Panc1 (cell line): ENCODE data around the gene CYSTM1. TPM values are rescaled to one million over a fixed set of nuclear protein-coding genes. Genes with fewer than 3 reads are reported as not detected.
"Not testable (repeated sequence)": the region's sequence is repeated elsewhere in the genome, so short reads cannot be mapped to it uniquely, and the experiment has no call there.

ENCODE experiments used
- ATAC-seq: fragments of 200-7000 bp; cut with Tn5 transposase; 2 replicates; pipeline ENCODE4 v1.9.1; 2020; ENCODE audit warnings: mild to moderate bottlenecking, moderate library complexity
- BruUV-seq: library from RNA; stranded (reverse); fragments of 400-500 nt; replicated peaks from 2 replicates; lab custom pipeline; 2021; lab: Mats Ljungman, UMichigan
- CTCF ChIA-PET: fragments of 300-600 bp; sonication (Branson Sonifier 250); formaldehyde crosslinking; loops from one replicate; lab custom pipeline; 2022; ENCODE audit warnings: antibody characterized with exemption; lab: Charles Lee
- POLR2A ChIA-PET: fragments of 300-600 bp; sonication (Branson Sonifier 250); formaldehyde crosslinking; loops from one replicate; lab custom pipeline; 2022; ENCODE audit warnings: antibody characterized with exemption; lab: Charles Lee
- DNase-seq: peaks from one replicate; pipeline ENCODE4 v3.0.0-alpha.2; 2010; ENCODE audit warnings: low read depth, low spot score
- H3K27ac ChIP-seq: 2 replicates; pipeline ENCODE4 v1.5.1; 2011; ENCODE audit warnings: mild to moderate bottlenecking, low read length, inconsistent platforms
- H3K27me3 ChIP-seq: fragments of 200-500 bp; sonication (Bioruptor generic); 2 replicates; pipeline ENCODE4 v1.6.0; 2014; ENCODE audit warnings: low read length, inconsistent platforms; ENCODE audit not compliant: control insufficient read depth, insufficient read depth
- H3K36me3 ChIP-seq: fragments of 200-500 bp; sonication (Bioruptor generic); 2 replicates; pipeline ENCODE4 v1.5.1; 2014; ENCODE audit warnings: inconsistent platforms, mild to moderate bottlenecking, low read length, moderate library complexity; ENCODE audit not compliant: control insufficient read depth, insufficient read depth
- H3K4me1 ChIP-seq: 2 replicates; pipeline ENCODE4 v1.5.1; 2011; ENCODE audit warnings: inconsistent platforms, mild to moderate bottlenecking, low read length, moderate library complexity; ENCODE audit not compliant: control insufficient read depth, insufficient read depth
- H3K4me3 ChIP-seq, 2 experiments: 2 replicates each; pipeline ENCODE4 v1.5.1; 2011 to 2012; ENCODE audit warnings: low read depth in 2 of 2, low read length in 2 of 2, mild to moderate bottlenecking in 2 of 2, inconsistent platforms in 1 of 2, moderate library complexity in 1 of 2
- H3K9me3 ChIP-seq: fragments of 200-500 bp; sonication (Bioruptor generic); 2 replicates; pipeline ENCODE4 v1.5.1; 2014; ENCODE audit warnings: low read depth, mild to moderate bottlenecking, inconsistent platforms, low read length, moderate library complexity; ENCODE audit not compliant: control insufficient read depth, insufficient read depth
- POLR2AphosphoS5 ChIP-seq: IDR thresholded peaks from 2 replicates; pipeline ENCODE4 v1.6.1; 2012; ENCODE audit warnings: mild to moderate bottlenecking, low read depth, low read length, moderate library complexity
- SIN3A ChIP-seq: IDR thresholded peaks from 2 replicates; pipeline ENCODE4 v1.6.1; 2012; ENCODE audit warnings: low read depth, mild to moderate bottlenecking, low read length, moderate library complexity, borderline replicate concordance; ENCODE audit not compliant: insufficient read depth
- TCF7L2 ChIP-seq: IDR thresholded peaks from 2 replicates; pipeline ENCODE4 v1.6.1; 2011; ENCODE audit warnings: mild to moderate bottlenecking, low read depth, low read length, inconsistent platforms
- in situ Hi-C: cut with HindIII; loops from 2 replicates; pipeline ENCODE4 v1.10.0; 2016; ENCODE audit warnings: low sequenced_read_pairs, low pct_unique_long_range_greater_than_20kb
- intact Hi-C: fragments of 100-400 bp; cut with micrococcal nuclease; formaldehyde crosslinking; loops from one replicate; pipeline ENCODE4 v1.10.0; 2022; ENCODE audit not compliant: unreplicated experiment
- total RNA-seq: library from RNA; stranded (reverse); gene quantifications from one replicate; pipeline ENCODE4 v1.2.1, GENCODE V29; 2021; ENCODE audit not compliant: unreplicated experiment
- TF ChIP-seq, protein P1 (sequence below): fragments of 450-650 bp; IDR thresholded peaks from 2 replicates; pipeline ENCODE4 v1.5.1; 2017; ENCODE audit warnings: mild to moderate bottlenecking
- TF ChIP-seq, protein P2 (sequence below), 2 experiments: IDR thresholded peaks; 2 replicates each; pipeline ENCODE4 v1.6.1; 2011 to 2012; ENCODE audit warnings: low read depth in 2 of 2, control low read depth in 1 of 2, low read length in 1 of 2, mild to moderate bottlenecking in 1 of 2, moderate library complexity in 1 of 2; ENCODE audit not compliant: insufficient read depth in 1 of 2

CYSTM1 gene
- total RNA-seq, 1 experiment from 2014 or later = 126 TPM

DNA sequence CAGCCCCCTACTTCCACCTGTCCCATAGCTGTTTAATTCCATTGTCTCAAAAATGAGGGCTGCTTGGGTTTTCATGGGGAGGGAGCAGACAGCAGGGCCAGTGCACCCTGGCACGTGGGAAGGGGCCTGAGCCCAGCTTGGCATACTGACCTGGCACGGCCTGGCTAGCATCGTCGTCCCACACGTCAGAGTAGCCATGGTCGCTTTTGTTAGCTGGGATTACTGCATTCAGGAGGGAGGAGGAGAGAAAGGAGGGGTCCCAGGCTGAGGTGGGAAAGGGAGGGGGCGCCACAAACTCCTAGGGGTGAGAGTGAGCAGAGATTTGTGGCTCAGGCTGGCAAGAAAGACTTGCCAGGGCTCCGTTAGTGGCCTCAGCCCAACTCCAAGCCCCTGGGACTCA, 21.1 kb upstream of the CYSTM1 start:
- CTCF ChIA-PET = interaction anchor here (0.8 to 0.9 kb wide), 2 partner anchors 79 to 110 kb away, joined by 3 to 5 read pairs; partner anchors contain the start of gene NRG2
- no peak for ATAC-seq
- no peak for DNase-seq
- H3K36me3 ChIP-seq = no peaks in the 10 kb centered on the region
- in situ Hi-C loops = no loop called here
- TF ChIP-seq, protein P1, sequence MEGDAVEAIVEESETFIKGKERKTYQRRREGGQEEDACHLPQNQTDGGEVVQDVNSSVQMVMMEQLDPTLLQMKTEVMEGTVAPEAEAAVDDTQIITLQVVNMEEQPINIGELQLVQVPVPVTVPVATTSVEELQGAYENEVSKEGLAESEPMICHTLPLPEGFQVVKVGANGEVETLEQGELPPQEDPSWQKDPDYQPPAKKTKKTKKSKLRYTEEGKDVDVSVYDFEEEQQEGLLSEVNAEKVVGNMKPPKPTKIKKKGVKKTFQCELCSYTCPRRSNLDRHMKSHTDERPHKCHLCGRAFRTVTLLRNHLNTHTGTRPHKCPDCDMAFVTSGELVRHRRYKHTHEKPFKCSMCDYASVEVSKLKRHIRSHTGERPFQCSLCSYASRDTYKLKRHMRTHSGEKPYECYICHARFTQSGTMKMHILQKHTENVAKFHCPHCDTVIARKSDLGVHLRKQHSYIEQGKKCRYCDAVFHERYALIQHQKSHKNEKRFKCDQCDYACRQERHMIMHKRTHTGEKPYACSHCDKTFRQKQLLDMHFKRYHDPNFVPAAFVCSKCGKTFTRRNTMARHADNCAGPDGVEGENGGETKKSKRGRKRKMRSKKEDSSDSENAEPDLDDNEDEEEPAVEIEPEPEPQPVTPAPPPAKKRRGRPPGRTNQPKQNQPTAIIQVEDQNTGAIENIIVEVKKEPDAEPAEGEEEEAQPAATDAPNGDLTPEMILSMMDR = no peak
- TF ChIP-seq, protein P2, sequence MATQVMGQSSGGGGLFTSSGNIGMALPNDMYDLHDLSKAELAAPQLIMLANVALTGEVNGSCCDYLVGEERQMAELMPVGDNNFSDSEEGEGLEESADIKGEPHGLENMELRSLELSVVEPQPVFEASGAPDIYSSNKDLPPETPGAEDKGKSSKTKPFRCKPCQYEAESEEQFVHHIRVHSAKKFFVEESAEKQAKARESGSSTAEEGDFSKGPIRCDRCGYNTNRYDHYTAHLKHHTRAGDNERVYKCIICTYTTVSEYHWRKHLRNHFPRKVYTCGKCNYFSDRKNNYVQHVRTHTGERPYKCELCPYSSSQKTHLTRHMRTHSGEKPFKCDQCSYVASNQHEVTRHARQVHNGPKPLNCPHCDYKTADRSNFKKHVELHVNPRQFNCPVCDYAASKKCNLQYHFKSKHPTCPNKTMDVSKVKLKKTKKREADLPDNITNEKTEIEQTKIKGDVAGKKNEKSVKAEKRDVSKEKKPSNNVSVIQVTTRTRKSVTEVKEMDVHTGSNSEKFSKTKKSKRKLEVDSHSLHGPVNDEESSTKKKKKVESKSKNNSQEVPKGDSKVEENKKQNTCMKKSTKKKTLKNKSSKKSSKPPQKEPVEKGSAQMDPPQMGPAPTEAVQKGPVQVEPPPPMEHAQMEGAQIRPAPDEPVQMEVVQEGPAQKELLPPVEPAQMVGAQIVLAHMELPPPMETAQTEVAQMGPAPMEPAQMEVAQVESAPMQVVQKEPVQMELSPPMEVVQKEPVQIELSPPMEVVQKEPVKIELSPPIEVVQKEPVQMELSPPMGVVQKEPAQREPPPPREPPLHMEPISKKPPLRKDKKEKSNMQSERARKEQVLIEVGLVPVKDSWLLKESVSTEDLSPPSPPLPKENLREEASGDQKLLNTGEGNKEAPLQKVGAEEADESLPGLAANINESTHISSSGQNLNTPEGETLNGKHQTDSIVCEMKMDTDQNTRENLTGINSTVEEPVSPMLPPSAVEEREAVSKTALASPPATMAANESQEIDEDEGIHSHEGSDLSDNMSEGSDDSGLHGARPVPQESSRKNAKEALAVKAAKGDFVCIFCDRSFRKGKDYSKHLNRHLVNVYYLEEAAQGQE (IDR thresholded peaks at IDR 0.05; ENCODE audit: insufficient read depth in 1 of 2, low read depth in 2 of 2, low read length in 1 of 2) = no peak
- TF ChIP-seq POLR2AphosphoS5 = no peak
- TF ChIP-seq SIN3A = no peak
- TF ChIP-seq TCF7L2 = no peak
- POLR2A ChIA-PET = no interaction called here
- H3K27me3 ChIP-seq = no peaks in the 10 kb centered on the region
- no TSS peak for BruUV-seq
- H3K9me3 ChIP-seq = no peaks in the 10 kb centered on the region
- intact Hi-C loops = loop anchor here (10.0 kb wide), 1 partner anchor 169 kb away; no protein-coding TSS in a partner anchor
- H3K4me3 ChIP-seq = no peak overlapping the region
- H3K27ac ChIP-seq = no peak overlapping the region
- peaks cover 6% of the 10 kb centered on the region for H3K4me1 ChIP-seq

DNA sequence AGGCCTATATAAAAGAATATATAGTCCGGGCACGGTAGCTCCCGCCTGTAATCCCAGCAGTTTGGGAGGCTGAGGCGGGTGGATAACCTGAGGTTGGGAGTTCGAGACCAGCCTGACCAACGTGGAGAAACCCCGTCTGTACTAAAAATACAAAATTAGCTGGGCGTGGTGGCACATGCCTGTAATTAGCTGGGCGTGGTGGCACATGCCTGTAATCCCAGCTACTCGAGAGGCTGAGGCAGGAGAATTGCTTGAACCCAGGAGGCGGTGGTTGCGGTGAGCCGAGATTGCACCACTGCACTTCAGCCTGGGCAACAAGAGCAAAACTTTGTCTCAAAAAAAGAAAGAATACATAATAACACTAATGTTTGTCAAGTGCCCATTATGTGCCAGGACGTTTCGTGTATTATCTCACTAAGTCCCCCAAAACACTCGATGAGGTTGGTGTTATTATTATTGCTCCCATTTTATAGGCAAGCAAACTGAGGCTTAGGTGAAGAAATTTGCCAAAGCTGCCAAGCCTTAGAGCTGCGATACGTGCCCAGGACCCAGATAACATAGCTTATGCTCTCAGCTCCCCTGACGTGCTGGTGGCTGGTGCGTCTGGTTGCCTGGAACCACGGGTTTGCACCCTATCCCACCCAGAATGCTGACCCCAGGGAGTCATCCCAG, 20.1 kb upstream of the CYSTM1 start:
- BruUV-seq, ATAC-seq, H3K27ac ChIP-seq, H3K9me3 ChIP-seq, in situ Hi-C loops, DNase-seq, H3K4me3 ChIP-seq, POLR2A ChIA-PET, H3K27me3 ChIP-seq, H3K4me1 ChIP-seq, H3K36me3 ChIP-seq: not testable (repeated sequence)
- CTCF ChIA-PET = interaction anchor here (0.8 to 0.9 kb wide), 2 partner anchors 80 to 111 kb away, joined by 3 to 5 read pairs; partner anchors contain the start of gene NRG2
- intact Hi-C loops = loop anchor here (5.0 to 10.0 kb wide), 2 partner anchors 38 to 170 kb away; no protein-coding TSS in a partner anchor
